Measurements from ENCODE around the gene CGREF1.

- TF ChIP-seq CTCF (IDR thresholded peaks at IDR 0.05) (no peak), POLR2A (IDR thresholded peaks at IDR 0.05) (no peak)
These were observed 65.6 kb downstream of the CGREF1 start for GRCh38 chr2:27053321-27053720.
